Retina (tissue), 1 donor: Measurements from ENCODE around the gene GFOD1.

Source experiments
- DNase-seq: peaks from one replicate; pipeline ENCODE4 v3.0.0-alpha.2; 2016

Gene GFOD1

DNA sequence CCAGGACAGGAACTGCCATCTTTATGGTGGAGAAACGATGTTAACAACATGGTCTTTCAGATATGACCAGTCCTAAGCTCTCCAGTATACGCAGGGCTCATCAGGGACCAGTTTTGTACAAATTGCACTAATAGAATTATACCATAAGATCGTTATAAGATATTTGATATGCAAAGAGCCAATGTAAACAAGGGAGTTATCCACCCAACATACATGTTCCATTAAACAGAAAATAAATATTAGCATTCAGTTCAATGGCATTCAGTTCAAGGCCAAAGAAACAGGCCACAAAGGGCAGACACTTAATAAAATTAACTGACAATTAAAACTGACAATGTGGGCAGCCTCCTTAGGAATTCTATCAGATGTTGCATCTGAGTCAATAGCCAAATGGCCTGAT lies 2.6 kb downstream of the GFOD1 start:
- no peak for DNase-seq

GRCh38 chr6:13484138-13484708 lies 3.2 kb downstream of the GFOD1 start:
- no peak for DNase-seq

GRCh38 chr6:13480631-13481501 lies 6.5 kb downstream of the GFOD1 start:
- no peak for DNase-seq

GRCh38 chr6:13479971-13480434 lies 7.4 kb downstream of the GFOD1 start:
- DNase-seq, result no peak

GRCh38 chr6:13479206-13479800 lies 8.1 kb downstream of the GFOD1 start:
- no peak for DNase-seq

DNA sequence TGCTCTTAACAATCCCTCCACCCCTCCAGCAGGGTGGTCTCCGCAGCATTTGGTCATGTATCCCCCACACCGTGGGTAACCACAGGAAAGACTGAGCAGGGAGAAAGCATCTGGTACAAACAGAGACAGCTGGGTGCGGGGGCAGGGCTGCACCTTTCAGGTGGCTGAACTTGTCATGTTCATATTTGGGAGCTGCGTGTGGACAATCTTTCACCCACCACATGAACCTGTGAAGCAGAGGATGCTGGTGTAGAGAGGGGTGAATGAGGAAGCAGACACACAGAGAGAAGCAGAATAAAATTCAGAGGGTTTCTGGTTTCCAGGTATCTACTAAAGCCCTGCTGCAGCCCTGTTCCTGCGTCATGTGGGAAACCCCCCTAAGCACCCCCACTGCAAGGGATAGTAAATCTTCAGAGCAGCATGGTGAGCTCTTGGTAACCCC lies 8.9 kb downstream of the GFOD1 start:
- no peak for DNase-seq

DNA sequence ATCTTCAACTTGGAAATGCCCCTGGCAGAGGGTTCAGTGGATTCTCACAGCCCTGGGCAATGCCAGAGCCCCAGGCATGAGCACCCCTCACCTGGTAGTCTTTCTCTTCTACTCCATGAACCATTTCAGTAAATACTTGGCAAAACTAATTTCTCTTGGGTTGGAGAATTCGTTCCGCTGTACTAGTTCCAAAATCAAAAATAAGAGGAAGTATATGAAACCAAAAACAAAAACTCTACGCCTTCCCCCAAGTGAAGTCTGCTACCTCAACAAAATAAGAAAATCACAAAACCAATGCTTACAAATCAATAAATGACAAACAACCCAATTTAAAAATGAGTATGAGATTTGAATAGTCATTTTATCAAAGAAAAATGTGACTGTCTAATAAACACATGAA lies 12.6 kb downstream of the GFOD1 start:
- DNase-seq, result no peak

DNA sequence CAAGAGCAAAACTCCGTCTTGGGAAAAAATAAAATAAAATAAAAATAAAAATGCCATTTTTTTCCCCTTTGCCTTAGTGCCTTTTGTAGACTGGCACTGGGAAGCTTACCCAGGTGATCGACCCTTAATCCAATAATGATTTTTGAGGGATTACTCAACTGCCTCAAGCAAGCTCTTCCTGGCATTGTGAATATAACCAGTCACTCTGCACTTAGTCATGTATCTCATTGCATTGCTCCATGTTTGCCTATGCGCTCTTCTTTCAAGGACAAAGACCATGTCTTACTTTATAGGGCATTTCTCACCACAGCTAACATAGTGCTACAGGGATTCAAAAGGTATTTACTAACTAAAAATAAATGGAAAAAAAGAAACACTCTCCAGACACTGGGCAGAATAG lies 13.0 kb downstream of the GFOD1 start:
- DNase-seq, result no peak

DNA sequence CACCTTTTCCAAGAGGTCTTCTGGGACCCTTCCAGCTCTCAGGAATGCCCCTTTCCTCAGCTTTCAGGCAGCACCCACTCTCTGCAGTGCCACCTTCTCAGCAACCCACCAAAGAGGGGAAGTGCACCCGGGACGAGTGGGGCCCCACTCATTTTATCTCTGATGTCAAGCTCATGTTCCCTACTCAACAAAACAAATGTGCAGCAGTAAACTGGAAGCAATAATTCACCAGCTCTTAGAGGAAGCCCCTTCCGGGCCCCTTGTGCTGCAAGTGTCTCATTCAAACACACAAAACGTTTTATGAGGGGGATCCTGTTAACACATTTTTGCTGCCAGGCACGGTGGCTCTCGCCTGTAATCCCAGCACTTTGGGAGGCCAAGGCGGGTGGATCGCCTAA lies 13.6 kb downstream of the GFOD1 start:
- no peak for DNase-seq

GRCh38 chr6:13472976-13473767 lies 14.2 kb downstream of the GFOD1 start:
- DNase-seq, result no peak

GRCh38 chr6:13472099-13472498 lies 15.3 kb downstream of the GFOD1 start:
- DNase-seq, result no peak

DNA sequence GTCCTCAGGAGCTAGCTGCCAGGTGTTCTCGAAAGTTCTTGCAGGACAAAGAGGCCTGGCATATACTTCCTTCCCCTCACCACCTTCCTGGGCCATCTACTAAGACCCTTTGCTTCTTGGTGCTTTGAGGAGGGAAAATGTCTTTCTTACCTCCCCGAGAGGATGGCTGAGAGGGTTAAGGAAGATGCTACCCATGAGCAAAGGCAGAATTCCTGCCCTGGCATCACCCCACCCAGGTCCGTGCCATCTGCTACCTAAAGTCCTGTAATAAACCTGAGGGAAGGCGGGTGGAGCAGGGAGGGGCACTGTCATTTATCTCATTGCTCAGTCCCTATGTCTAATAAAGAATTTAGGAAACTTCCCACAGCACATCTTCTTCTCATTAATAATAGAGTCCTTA lies 16.2 kb downstream of the GFOD1 start:
- DNase-seq, result no peak

DNA sequence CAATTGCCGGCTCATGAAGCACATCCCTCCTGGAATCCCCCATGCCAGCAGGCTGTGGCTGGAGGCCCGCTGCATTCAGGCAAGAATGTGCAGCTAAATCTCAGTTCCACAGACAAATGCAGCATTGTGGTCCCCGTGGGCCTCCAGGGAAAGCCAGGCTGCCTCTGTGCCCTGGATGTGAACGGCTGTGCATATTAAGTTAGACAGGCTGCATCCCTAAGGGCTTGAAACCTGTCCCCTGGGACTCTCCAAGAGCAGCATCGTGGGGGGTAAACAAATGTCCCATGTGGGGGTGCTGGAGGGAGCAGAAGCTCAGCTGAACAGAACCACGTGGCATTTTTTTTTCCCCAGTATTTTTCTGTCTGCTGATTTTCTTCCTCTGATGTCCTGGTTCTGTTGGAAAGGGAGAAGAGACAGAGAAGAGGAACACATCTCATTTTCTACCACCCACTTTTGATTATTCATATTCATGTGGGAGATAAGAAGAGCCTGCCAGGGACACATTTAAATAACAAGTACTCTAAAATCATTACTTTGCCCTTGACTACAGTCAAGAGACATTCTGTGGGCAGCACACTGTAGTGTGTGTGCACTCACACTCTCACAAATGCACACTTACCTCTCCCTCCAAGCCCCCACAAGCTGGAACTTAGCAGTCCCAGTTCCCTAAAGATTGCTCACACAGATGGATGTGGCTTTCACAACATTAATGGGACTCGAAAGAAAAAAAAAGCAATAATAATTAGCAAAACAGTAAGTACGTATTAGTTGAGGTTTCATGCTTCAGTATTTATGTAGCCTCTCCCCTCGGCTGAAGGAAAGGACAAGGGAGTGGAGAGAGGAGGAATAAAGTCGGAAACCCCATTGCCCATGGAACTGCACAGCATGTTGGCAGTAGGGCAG lies 16.9 kb downstream of the GFOD1 start:
- DNase-seq, result peak; percentile 56

GRCh38 chr6:13469693-13470092 lies 17.7 kb downstream of the GFOD1 start:
- DNase-seq, result no peak

GRCh38 chr6:13468839-13469238 lies 18.6 kb downstream of the GFOD1 start:
- no peak for DNase-seq

GRCh38 chr6:13467216-13467600 lies 20.2 kb downstream of the GFOD1 start:
- no peak for DNase-seq

GRCh38 chr6:13466304-13467215 lies 20.8 kb downstream of the GFOD1 start:
- no peak for DNase-seq

DNA sequence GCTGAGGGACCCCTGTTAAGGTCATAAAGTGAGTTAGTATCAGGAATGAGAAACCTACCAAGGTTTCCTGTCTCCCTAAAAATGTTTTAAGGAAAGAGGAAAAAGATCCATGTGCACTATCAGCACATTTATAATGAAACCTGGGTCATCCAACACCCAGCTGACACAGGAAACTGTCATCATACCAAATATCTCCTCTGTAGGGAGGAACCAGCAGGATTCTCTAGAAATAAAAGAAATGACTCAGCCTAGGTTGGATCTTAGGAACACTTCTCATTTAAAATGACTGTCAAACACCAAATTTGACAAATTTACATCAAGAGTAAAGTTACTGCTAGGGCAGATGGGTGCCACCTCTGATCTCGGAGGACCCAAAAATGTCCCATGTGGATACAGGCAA lies 21.7 kb downstream of the GFOD1 start:
- DNase-seq, result no peak

- DNase-seq, result no peak
These were observed 23.5 kb downstream of the GFOD1 start for GRCh38 chr6:13463941-13464340.

GRCh38 chr6:13463328-13463717 lies 24.1 kb downstream of the GFOD1 start:
- no peak for DNase-seq
